NCI-H2227 treated with DMSO at 0.1 percent for 48 hours (cell line): ENCODE results near the gene MAGEF1.

Experiments used
- DNase-seq: peaks from one replicate; lab custom pipeline; 2025; lab: John Stamatoyannopoulos, UW

Gene MAGEF1

GRCh38 chr3:184669578-184669977, 42.3 kb downstream of the MAGEF1 start:
- no peak for DNase-seq

GRCh38 chr3:184666442-184666841, 45.4 kb downstream of the MAGEF1 start:
- no peak for DNase-seq

GRCh38 chr3:184665101-184665500, 46.8 kb downstream of the MAGEF1 start:
- no peak for DNase-seq

- DNase-seq = no peak
These were observed 48.1 kb downstream of the MAGEF1 start for GRCh38 chr3:184663756-184664155.

DNA sequence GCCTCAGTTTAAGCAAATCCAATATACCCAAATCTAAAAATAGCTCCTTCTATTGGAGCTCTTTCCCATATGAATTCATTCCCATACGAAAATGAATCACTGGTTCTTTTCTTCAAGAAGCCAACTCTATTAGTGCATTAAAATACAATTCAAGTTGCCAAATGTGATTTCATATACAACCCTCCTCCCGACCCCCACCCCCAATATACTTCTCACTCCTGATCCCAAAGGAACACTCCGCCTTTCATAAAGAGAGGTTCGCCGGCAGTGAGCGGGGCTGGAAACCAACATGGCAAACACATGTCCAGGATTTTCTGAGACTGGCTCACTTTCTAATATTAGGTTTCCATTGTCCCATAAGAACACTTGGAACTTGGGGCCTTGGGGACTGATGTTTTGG, 48.5 kb downstream of the MAGEF1 start:
- DNase-seq = no peak

- DNase-seq = no peak
These were observed 49.7 kb downstream of the MAGEF1 start for GRCh38 chr3:184662187-184662586.

- DNase-seq = no peak
These were observed 50.9 kb downstream of the MAGEF1 start for GRCh38 chr3:184660931-184661330.
